Kidney (tissue), 14 donors: Measurements from ENCODE around the gene LYRM4. TPM values are rescaled to one million over a fixed set of nuclear protein-coding genes. Genes with fewer than 3 reads are reported as not detected.

Experiments used
- DNase-seq, 5 donors: peaks; one replicate each; pipeline ENCODE4 v3.0.0-alpha.2; 2013 to 2020
- FAIRE-seq: peaks from 2 replicates; lab custom pipeline; 2012; peaks lifted over from hg19 to GRCh38; lab: Jason Lieb, UNC
- H3K27ac ChIP-seq, 2 donors: one replicate each; pipeline ENCODE4 v1.7.0; 2013; ENCODE audit warnings: low read depth in 2 of 2, low read length in 2 of 2, inconsistent platforms in 1 of 2
- H3K27me3 ChIP-seq: one replicate; pipeline ENCODE4 v1.7.1; 2013; ENCODE audit warnings: low read length, inconsistent platforms; ENCODE audit not compliant: control insufficient read depth, insufficient read depth
- H3K36me3 ChIP-seq, 3 donors: one replicate each; pipeline versions ENCODE4 v1.7.0 to v1.7.1; 2013; ENCODE audit warnings: low read length in 3 of 3, control low read depth in 1 of 3, inconsistent platforms in 1 of 3; ENCODE audit not compliant: insufficient read depth in 3 of 3, control insufficient read depth in 2 of 3
- H3K4me1 ChIP-seq, 3 donors: one replicate each; pipeline versions ENCODE4 v1.7.0 to v1.7.1; 2013; ENCODE audit warnings: low read length in 3 of 3, inconsistent platforms in 1 of 3, low read depth in 1 of 3; ENCODE audit not compliant: control insufficient read depth in 2 of 3, insufficient read depth in 2 of 3
- H3K4me3 ChIP-seq, 3 donors: one replicate each; pipeline versions ENCODE4 v1.7.0 to v1.8.1; 2013; ENCODE audit warnings: low read length in 3 of 3, control low read depth in 1 of 3, inconsistent platforms in 1 of 3
- H3K9ac ChIP-seq, 3 donors: one replicate each; pipeline versions ENCODE4 v1.7.0 to v1.7.1; 2013; ENCODE audit warnings: low read length in 3 of 3, control low read depth in 1 of 3, inconsistent platforms in 1 of 3
- H3K9me3 ChIP-seq, 3 donors: one replicate each; pipeline versions ENCODE4 v1.7.0 to v1.7.1; 2013; ENCODE audit warnings: low read length in 3 of 3, control low read depth in 1 of 3, inconsistent platforms in 1 of 3; ENCODE audit not compliant: control insufficient read depth in 2 of 3, insufficient read depth in 1 of 3
- CTCF ChIP-seq: IDR thresholded peaks from 3 replicates; pipeline ENCODE4 v1.5.1; 2012; ENCODE audit warnings: mild to moderate bottlenecking, moderate library complexity, borderline replicate concordance; ENCODE audit not compliant: insufficient read depth; ENCODE audit errors: extremely low read depth
- intact Hi-C: fragments of 100-400 bp; cut with DNase I; formaldehyde crosslinking; loops from one replicate; pipeline ENCODE4 v1.11.1; 2022
- polyA plus RNA-seq: library from polyadenylated mRNA; stranded (reverse); fragments of 350-450 nt; fragmentation: Illumina TruSeq; extraction: RNeasy Lipid Tissue Mini Kit (QIAGEN cat#74804); gene quantifications from one replicate; pipeline ENCODE4 v1.2.3, GENCODE V29; 2014; ENCODE audit warnings: low read depth, low replicate concordance; ENCODE audit not compliant: insufficient read depth
- total RNA-seq: library from RNA; stranded (reverse); fragmentation: NEBNext Ultra II Directional; extraction: Animal tissue kit (Norgen Biotek cat#: 25700); gene quantifications from one replicate; pipeline ENCODE4 v1.2.1, GENCODE V29; 2021
- donor health status: control.
- donor health status: control.
- donor health status: control.
- donor health status: control.
- donor health status: control.
- donor health status: DM: yes; HTN: yes; CAD: no.
- donor health status: Normal renal cell carcinoma (clear cell type).

Gene LYRM4
- total and polyA plus RNA-seq, 2 donors from 2014 or later: 21.3 to 31.8 TPM

GRCh38 chr6:5287205-5287965, 26.6 kb upstream of the LYRM4 start:
- Histone ChIP-seq H3K4me1 (no peaks in the 10 kb centered on the region), H3K36me3 (no peaks in the 10 kb centered on the region), H3K9ac (no peak overlapping the region), H3K27ac (no peak overlapping the region), H3K9me3 (no peaks in the 10 kb centered on the region), H3K27me3 (no peaks in the 10 kb centered on the region), H3K4me3 (no peak overlapping the region)
- intact Hi-C loops: no loop called here
- DNase-seq (no peak), FAIRE-seq (no peak)
- no peak for TF ChIP-seq CTCF

GRCh38 chr6:5286780-5287179, 26.0 kb upstream of the LYRM4 start:
- Histone ChIP-seq H3K36me3 (no peaks in the 10 kb centered on the region), H3K9me3 (no peaks in the 10 kb centered on the region), H3K27ac (no peak overlapping the region), H3K4me3 (no peak overlapping the region), H3K27me3 (no peaks in the 10 kb centered on the region), H3K4me1 (no peaks in the 10 kb centered on the region), H3K9ac (no peak overlapping the region)
- intact Hi-C loops: no loop called here
- FAIRE-seq: no peak
- no peak for TF ChIP-seq CTCF
- no peak for DNase-seq

- H3K36me3 ChIP-seq: no peaks in the 10 kb centered on the region
These were observed 24.8 kb upstream of the LYRM4 start for GRCh38 chr6:5285526-5285925.

More at GRCh38 chr6:5285526-5285925, 24.8 kb upstream of the LYRM4 start:
- intact Hi-C loops: no loop called here
- Histone ChIP-seq H3K9me3 (no peaks in the 10 kb centered on the region), H3K27ac (no peak overlapping the region), H3K9ac (no peak overlapping the region), H3K4me1 (no peaks in the 10 kb centered on the region), H3K27me3 (no peaks in the 10 kb centered on the region), H3K4me3 (no peak overlapping the region)
- no peak for TF ChIP-seq CTCF
- FAIRE-seq (no peak), DNase-seq (no peak)
